SK-N-MC (cell line): ENCODE results near the gene TIMM17A.
"Not testable (repeated sequence)": the region's sequence is repeated elsewhere in the genome, so short reads cannot be mapped to it uniquely, and the experiment has no call there.

Experiments
- DNase-seq: peaks from one replicate; pipeline ENCODE4 v3.0.0-alpha.2; 2011; ENCODE audit warnings: low read depth, low spot score
- H3K27ac ChIP-seq: fragments of 200-600 bp; sonication (generic); 2 replicates; pipeline ENCODE4 v1.5.1; 2016; ENCODE audit warnings: mixed run types
- H3K36me3 ChIP-seq: fragments of 200-600 bp; sonication (generic); 2 replicates; pipeline ENCODE4 v1.6.1; 2017; ENCODE audit warnings: antibody characterized with exemption, low read length, mixed read lengths; ENCODE audit not compliant: insufficient read depth
- H3K4me3 ChIP-seq: fragments of 200-600 bp; sonication (generic); 2 replicates; pipeline ENCODE4 v1.5.1; 2016
- H3K9ac ChIP-seq: fragments of 200-600 bp; sonication (generic); 2 replicates; pipeline ENCODE4 v1.8.0; 2017; ENCODE audit warnings: mixed run types, mixed read lengths; ENCODE audit not compliant: insufficient read length
- H3K9me3 ChIP-seq: fragments of 200-600 bp; sonication (generic); 2 replicates; pipeline ENCODE4 v1.6.1; 2017; ENCODE audit warnings: low read depth, mild to moderate bottlenecking, antibody characterized with exemption, low read length, moderate library complexity, mixed read lengths
- EZH2 ChIP-seq: fragments of 200-600 bp; sonication (generic); IDR thresholded peaks from one replicate; pipeline ENCODE4 v1.6.1; 2017; ENCODE audit warnings: antibody characterized with exemption
- FOXP2 ChIP-seq: optimal IDR thresholded peaks from 2 replicates; pipeline ENCODE3; 2011; ENCODE audit warnings: mild to moderate bottlenecking, moderate library complexity; ENCODE audit not compliant: insufficient read depth; ENCODE audit errors: extremely low read length, control extremely low read depth
- POLR2AphosphoS5 ChIP-seq: IDR thresholded peaks from 2 replicates; pipeline ENCODE4 v1.6.1; 2012; ENCODE audit warnings: mild to moderate bottlenecking, low read depth, low read length, borderline replicate concordance

Gene TIMM17A

GRCh38 chr1:201945157-201945556 lies 10.1 kb upstream of the TIMM17A start:
- Histone ChIP-seq H3K9ac (no peak overlapping the region), H3K36me3 (no peaks in the 10 kb centered on the region), H3K4me3 (no peak overlapping the region), H3K27ac (no peak overlapping the region), H3K9me3 (no peaks in the 10 kb centered on the region)
- DNase-seq = no peak
- TF ChIP-seq FOXP2 = no peak

- H3K9me3 ChIP-seq = no peaks in the 10 kb centered on the region
- no peak for DNase-seq
- no peak overlapping the region for H3K27ac ChIP-seq
- TF ChIP-seq FOXP2 (no peak), EZH2 (no peak), POLR2AphosphoS5 (no peak)
- H3K4me3 ChIP-seq = no peak overlapping the region
- no peak overlapping the region for H3K9ac ChIP-seq
- no peaks in the 10 kb centered on the region for H3K36me3 ChIP-seq
These were observed 9.5 kb upstream of the TIMM17A start for GRCh38 chr1:201945863-201946223.

GRCh38 chr1:201946224-201946908 lies 8.9 kb upstream of the TIMM17A start, which contains the start of gene LMOD1:
Gene LMOD1 (minus strand): TSS chr1:201946548. CDS start chr1:201946340, 208 bp downstream.
- H3K9me3 ChIP-seq = no peaks in the 10 kb centered on the region
- H3K36me3 ChIP-seq = no peaks in the 10 kb centered on the region
- no peak for DNase-seq
- no peak within 1 kb of the TSS for H3K27ac ChIP-seq
- no peak within 1 kb of the TSS for H3K9ac ChIP-seq
- no peak within 1 kb of the TSS for H3K4me3 ChIP-seq
- TF ChIP-seq FOXP2 = no peak
- TF ChIP-seq POLR2AphosphoS5 = no peak
- TF ChIP-seq EZH2 = no peak

GRCh38 chr1:201947697-201948008 lies 7.7 kb upstream of the TIMM17A start:
- Histone ChIP-seq H3K9ac (no peak overlapping the region), H3K4me3 (no peak overlapping the region), H3K27ac (no peak overlapping the region), H3K36me3 (no peaks in the 10 kb centered on the region), H3K9me3 (no peaks in the 10 kb centered on the region)
- DNase-seq = no peak
- TF ChIP-seq FOXP2 (no peak), POLR2AphosphoS5 (no peak), EZH2 (no peak)

GRCh38 chr1:201949491-201949890 lies 5.8 kb upstream of the TIMM17A start:
- TF ChIP-seq FOXP2 (no peak), EZH2 (no peak), POLR2AphosphoS5 (no peak)
- Histone ChIP-seq H3K4me3 (no peak overlapping the region), H3K27ac (no peak overlapping the region; the same call in 1 of the 2 replicates), H3K9ac (no peak overlapping the region), H3K9me3 (no peaks in the 10 kb centered on the region), H3K36me3 (no peaks in the 10 kb centered on the region)
- no peak for DNase-seq

- H3K9ac ChIP-seq = peak overlapping the region; percentile 89
- no peak for DNase-seq
- H3K9me3 ChIP-seq = no peaks in the 10 kb centered on the region
- peaks cover 23% of the 10 kb centered on the region for H3K36me3 ChIP-seq
- no peak for TF ChIP-seq FOXP2
- TF ChIP-seq POLR2AphosphoS5 = no peak
- no peak for TF ChIP-seq EZH2
- H3K4me3 ChIP-seq = peak overlapping the region; percentile 89
- H3K27ac ChIP-seq = peak overlapping the region; percentile 67; the same call in 1 of the 2 replicates
These were observed 867 bp upstream of the TIMM17A start for GRCh38 chr1:201954263-201955008.

- no peaks in the 10 kb centered on the region for H3K9me3 ChIP-seq
- DNase-seq = no peak
- H3K9ac ChIP-seq = peak overlapping the region; percentile 89
- peak overlapping the region; percentile 36; the same call in 1 of the 2 replicates for H3K27ac ChIP-seq
- H3K4me3 ChIP-seq = peak overlapping the region; percentile 89
- peaks cover 28% of the 10 kb centered on the region for H3K36me3 ChIP-seq
- no peak for TF ChIP-seq FOXP2
- TF ChIP-seq POLR2AphosphoS5 = no peak
- no peak for TF ChIP-seq EZH2
These were observed 433 bp downstream of the TIMM17A start for GRCh38 chr1:201955729-201956143.

- DNase-seq = no peak
- no peak overlapping the region for H3K4me3 ChIP-seq
- no peak overlapping the region for H3K9ac ChIP-seq
- H3K9me3 ChIP-seq = no peaks in the 10 kb centered on the region
- H3K27ac ChIP-seq = no peak overlapping the region
- TF ChIP-seq EZH2 (no peak), POLR2AphosphoS5 (no peak), FOXP2 (no peak)
- peaks cover 53% of the 10 kb centered on the region for H3K36me3 ChIP-seq
These were observed 3.0 kb downstream of the TIMM17A start for GRCh38 chr1:201958348-201958747.

- H3K27ac ChIP-seq, H3K4me3 ChIP-seq, H3K9me3 ChIP-seq, H3K9ac ChIP-seq, DNase-seq: not testable (repeated sequence)
- peaks cover 77% of the 10 kb centered on the region for H3K36me3 ChIP-seq
These were observed 7.1 kb downstream of the TIMM17A start for GRCh38 chr1:201962382-201962781.
